Activated CD8-positive, alpha-beta memory T cell treated with anti-CD3 and anti-CD28 coated beads, Interleukin-2, amount 50 U/mL, for 4 hours (primary cell): ENCODE measurements around the gene BCDIN3D.

Experiments
- DNase-seq: peaks from one replicate; pipeline ENCODE4 v3.0.0-alpha.2; 2020

The BCDIN3D gene

GRCh38 chr12:49854976-49855375, 12.1 kb upstream of the BCDIN3D start:
- no peak for DNase-seq

- DNase-seq, result no peak
These were observed 10.8 kb upstream of the BCDIN3D start for GRCh38 chr12:49853671-49854070.

GRCh38 chr12:49847161-49847560, 4.3 kb upstream of the BCDIN3D start:
- DNase-seq, result no peak

GRCh38 chr12:49846032-49846431, 3.1 kb upstream of the BCDIN3D start:
- no peak for DNase-seq

- no peak for DNase-seq
These were observed 1.1 kb upstream of the BCDIN3D start for GRCh38 chr12:49843876-49844437.

GRCh38 chr12:49843411-49843810, 505 bp upstream of the BCDIN3D start:
- DNase-seq, result no peak

- peak; percentile 25 for DNase-seq
These were observed 3.8 kb downstream of the BCDIN3D start for GRCh38 chr12:49838973-49839633.

GRCh38 chr12:49832836-49833421, 10.0 kb downstream of the BCDIN3D start:
- DNase-seq, result no peak

GRCh38 chr12:49831717-49832116, 11.2 kb downstream of the BCDIN3D start:
- DNase-seq, result no peak

GRCh38 chr12:49828133-49829091, 14.5 kb downstream of the BCDIN3D start, which contains the start of gene NCKAP5L:
NCKAP5L (minus strand) TSS chr12:49828413; CDS start chr12:49804044, 24,369 bp downstream.
- peak; percentile 94 for DNase-seq

- DNase-seq, result peak; percentile 49
These were observed 15.4 kb downstream of the BCDIN3D start for GRCh38 chr12:49827401-49828099.

- no peak for DNase-seq
These were observed 15.9 kb downstream of the BCDIN3D start for GRCh38 chr12:49827051-49827400.

- no peak for DNase-seq
These were observed 16.9 kb downstream of the BCDIN3D start for GRCh38 chr12:49825971-49826421.

- no peak for DNase-seq
These were observed 17.4 kb downstream of the BCDIN3D start for GRCh38 chr12:49825360-49825970.

- DNase-seq, result no peak
These were observed 18.0 kb downstream of the BCDIN3D start for GRCh38 chr12:49824895-49825294.

- no peak for DNase-seq
These were observed 18.5 kb downstream of the BCDIN3D start for GRCh38 chr12:49824416-49824815.

GRCh38 chr12:49823951-49824350, 19.0 kb downstream of the BCDIN3D start:
- no peak for DNase-seq

GRCh38 chr12:49823350-49823749, 19.6 kb downstream of the BCDIN3D start:
- no peak for DNase-seq

- no peak for DNase-seq
These were observed 21.3 kb downstream of the BCDIN3D start for GRCh38 chr12:49821373-49822287.

GRCh38 chr12:49819786-49820185, 23.1 kb downstream of the BCDIN3D start:
- DNase-seq, result no peak
